BE2C (cell line): Measurements from ENCODE around the gene STKLD1.

ENCODE experiments used
- DNase-seq: peaks from one replicate; pipeline ENCODE4 v3.0.0-alpha.2; 2020
- H3K27me3 ChIP-seq: fragments of 250-450 bp; sonication (Bioruptor Pico); 2 replicates; pipeline ENCODE4 v1.5.1; 2020; ENCODE audit warnings: mild to moderate bottlenecking
- H3K36me3 ChIP-seq: fragments of 250-450 bp; sonication (Bioruptor Pico); 2 replicates; pipeline ENCODE4 v1.5.1; 2020; ENCODE audit warnings: mild to moderate bottlenecking
- H3K4me1 ChIP-seq: fragments of 250-450 bp; sonication (Bioruptor Pico); 2 replicates; pipeline ENCODE4 v1.5.1; 2020
- H3K4me3 ChIP-seq: 2 replicates; pipeline ENCODE4 v1.5.1; 2011; ENCODE audit warnings: low read depth, low read length
- H3K9me3 ChIP-seq: fragments of 250-450 bp; sonication (Bioruptor Pico); 2 replicates; pipeline ENCODE4 v1.5.1; 2020
- CTCF ChIP-seq: IDR thresholded peaks from 2 replicates; pipeline ENCODE4 v1.5.1; 2012; ENCODE audit warnings: mild to moderate bottlenecking, low read depth, low read length

The STKLD1 gene

GRCh38 chr9:133377721-133378216 lies 1.6 kb downstream of the STKLD1 start:
- Histone ChIP-seq H3K36me3 (peaks cover 8% of the 10 kb centered on the region), H3K4me3 (no peak overlapping the region), H3K9me3 (0 out of 2 replicates have a peak, but pooled peaks cover 2% of the 10 kb centered on the region), H3K27me3 (no peaks in the 10 kb centered on the region), H3K4me1 (peaks cover 3% of the 10 kb centered on the region; the same call in 1 of the 2 replicates)
- no peak for TF ChIP-seq CTCF
- DNase-seq = no peak

- peaks cover under 1% of the 10 kb centered on the region for H3K36me3 ChIP-seq
- 0 out of 2 replicates have a peak, but pooled peaks cover 2% of the 10 kb centered on the region for H3K9me3 ChIP-seq
- no peak for DNase-seq
- H3K27me3 ChIP-seq = no peaks in the 10 kb centered on the region
- TF ChIP-seq CTCF = no peak
- no peak overlapping the region for H3K4me3 ChIP-seq
- H3K4me1 ChIP-seq = peaks cover 3% of the 10 kb centered on the region; the same call in 1 of the 2 replicates
Measured at GRCh38 chr9:133378408-133378962, 2.3 kb downstream of the STKLD1 start.

- Histone ChIP-seq H3K4me1 (peaks cover 3% of the 10 kb centered on the region; the same call in 1 of the 2 replicates), H3K4me3 (no peak overlapping the region), H3K36me3 (no peaks in the 10 kb centered on the region), H3K27me3 (no peaks in the 10 kb centered on the region), H3K9me3 (0 out of 2 replicates have a peak, but pooled peaks cover 2% of the 10 kb centered on the region)
- TF ChIP-seq CTCF = no peak
- DNase-seq = no peak
Measured at GRCh38 chr9:133379153-133380086, 3.3 kb downstream of the STKLD1 start.

GRCh38 chr9:133380734-133381133 lies 4.6 kb downstream of the STKLD1 start:
- TF ChIP-seq CTCF = no peak
- Histone ChIP-seq H3K4me3 (no peak overlapping the region), H3K9me3 (0 out of 2 replicates have a peak, but pooled peaks cover 2% of the 10 kb centered on the region), H3K27me3 (no peaks in the 10 kb centered on the region), H3K36me3 (no peaks in the 10 kb centered on the region), H3K4me1 (peaks cover 3% of the 10 kb centered on the region; the same call in 1 of the 2 replicates)
- no peak for DNase-seq

GRCh38 chr9:133382507-133383141 lies 6.5 kb downstream of the STKLD1 start:
- H3K4me1 ChIP-seq = peaks cover 3% of the 10 kb centered on the region; the same call in 1 of the 2 replicates
- H3K4me3 ChIP-seq = no peak overlapping the region
- H3K36me3 ChIP-seq = no peaks in the 10 kb centered on the region
- H3K27me3 ChIP-seq = no peaks in the 10 kb centered on the region
- 0 out of 2 replicates have a peak, but pooled peaks cover 2% of the 10 kb centered on the region for H3K9me3 ChIP-seq
- no peak for DNase-seq
- TF ChIP-seq CTCF = no peak
